H1 (cell line): Measurements from ENCODE around the gene ALDH3B1. TPM values are rescaled to one million over a fixed set of nuclear protein-coding genes. Genes with fewer than 3 reads are reported as not detected.

Source experiments
- SP1 ChIP-seq: IDR thresholded peaks from 2 replicates; pipeline ENCODE4 v1.6.1; 2011; ENCODE audit warnings: low read depth, low read length
- TAF1 ChIP-seq: IDR thresholded peaks from 2 replicates; pipeline ENCODE4 v1.6.1; 2011; ENCODE audit warnings: mild to moderate bottlenecking, low read depth, low read length
- polyA plus RNA-seq, 7 experiments: library from polyadenylated mRNA; depleted of rRNA in 3 of 7; stranded (reverse) in 5 of 7; unstranded in 2 of 7; fragments of >200 nt in 5 of 7; fragments of 200-250 nt in 2 of 7; gene quantifications; 1 replicate in 5 of 7; 2 replicates in 1 of 7; 4 replicates in 1 of 7; pipeline versions ENCODE4 v1.2.1 to v1.2.3, GENCODE V29; 2011 to 2013; ENCODE audit warnings: missing spikeins in 2 of 7, mixed read lengths in 2 of 7
- total RNA-seq: library from RNA; stranded (reverse); fragmentation: NEBNext Ultra II Directional; extraction: Animal tissue kit (Norgen Biotek cat#: 25700); gene quantifications from 2 replicates; pipeline ENCODE4 v1.2.1, GENCODE V29; 2021
- TF ChIP-seq, protein P1 (sequence below), 3 experiments: IDR thresholded peaks; 1 replicate in 2 of 3; 2 replicates in 1 of 3; pipeline versions ENCODE4 v1.5.1 to v1.6.1; 2011; ENCODE audit warnings: low read length in 3 of 3, mild to moderate bottlenecking in 3 of 3, inconsistent platforms in 2 of 3, low read depth in 1 of 3, moderate library complexity in 1 of 3; ENCODE audit not compliant: insufficient read depth in 1 of 3; ENCODE audit errors: control extremely low read depth in 1 of 3

ALDH3B1 gene
- total and polyA plus RNA-seq, 2 of the 8 experiments (the other 6 are each of a cell fraction or from before 2014, with no cell fraction given): 0.32 to 0.47 TPM

GRCh38 chr11:68026391-68027105, 16.4 kb downstream of the ALDH3B1 start (continued):
- TF ChIP-seq, protein P1, sequence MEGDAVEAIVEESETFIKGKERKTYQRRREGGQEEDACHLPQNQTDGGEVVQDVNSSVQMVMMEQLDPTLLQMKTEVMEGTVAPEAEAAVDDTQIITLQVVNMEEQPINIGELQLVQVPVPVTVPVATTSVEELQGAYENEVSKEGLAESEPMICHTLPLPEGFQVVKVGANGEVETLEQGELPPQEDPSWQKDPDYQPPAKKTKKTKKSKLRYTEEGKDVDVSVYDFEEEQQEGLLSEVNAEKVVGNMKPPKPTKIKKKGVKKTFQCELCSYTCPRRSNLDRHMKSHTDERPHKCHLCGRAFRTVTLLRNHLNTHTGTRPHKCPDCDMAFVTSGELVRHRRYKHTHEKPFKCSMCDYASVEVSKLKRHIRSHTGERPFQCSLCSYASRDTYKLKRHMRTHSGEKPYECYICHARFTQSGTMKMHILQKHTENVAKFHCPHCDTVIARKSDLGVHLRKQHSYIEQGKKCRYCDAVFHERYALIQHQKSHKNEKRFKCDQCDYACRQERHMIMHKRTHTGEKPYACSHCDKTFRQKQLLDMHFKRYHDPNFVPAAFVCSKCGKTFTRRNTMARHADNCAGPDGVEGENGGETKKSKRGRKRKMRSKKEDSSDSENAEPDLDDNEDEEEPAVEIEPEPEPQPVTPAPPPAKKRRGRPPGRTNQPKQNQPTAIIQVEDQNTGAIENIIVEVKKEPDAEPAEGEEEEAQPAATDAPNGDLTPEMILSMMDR (IDR thresholded peaks at IDR 0.05; ENCODE audit: control extremely low read depth in 1 of 3, insufficient read depth in 1 of 3, low read depth in 1 of 3, low read length in 3 of 3): no peak
- no peak for TF ChIP-seq TAF1
- no peak for TF ChIP-seq SP1
